ENCODE data around the gene C17orf50. TPM values are rescaled to one million over a fixed set of nuclear protein-coding genes. Genes with fewer than 3 reads are reported as not detected.
A peak's percentile ranks its signal among the peaks of the same experiment; 100 is the strongest.

The C17orf50 gene
- total and polyA plus RNA-seq, 4 donors: not detected

- Histone ChIP-seq H3K4me1 (ENCODE audit: control insufficient read depth in 1 of 2, insufficient read depth in 2 of 2, low read length in 2 of 2) (no peaks in the 10 kb centered on the region), H3K4me3 (ENCODE audit: low read length in 2 of 2) (no peak overlapping the region), H3K27ac (ENCODE audit: low read depth in 1 of 2, low read length in 2 of 2) (no peak overlapping the region), H3K36me3 (ENCODE audit: control insufficient read depth in 1 of 2, insufficient read depth in 2 of 2, low read length in 1 of 2) (no peaks in the 10 kb centered on the region), H3K27me3 (ENCODE audit: control insufficient read depth in 1 of 2, insufficient read depth in 2 of 2, low read length in 1 of 2) (no peaks in the 10 kb centered on the region), H3K9me3 (ENCODE audit: control insufficient read depth, low read length) (no peaks in the 10 kb centered on the region)
- intact Hi-C loops (cut with DNase I): no loop called here
- no peak for ATAC-seq (ENCODE audit: low FRiP score)
- DNase-seq: no peak
Measured at GRCh38 chr17:35757243-35757642, 3.4 kb upstream of the C17orf50 start.

- no peak for DNase-seq
- Histone ChIP-seq H3K27me3 (ENCODE audit: control insufficient read depth in 1 of 2, insufficient read depth in 2 of 2, low read length in 1 of 2) (no peaks in the 10 kb centered on the region), H3K4me3 (ENCODE audit: low read length in 2 of 2) (no peak overlapping the region), H3K9me3 (ENCODE audit: control insufficient read depth, low read length) (no peaks in the 10 kb centered on the region), H3K36me3 (ENCODE audit: control insufficient read depth in 1 of 2, insufficient read depth in 2 of 2, low read length in 1 of 2) (no peaks in the 10 kb centered on the region), H3K27ac (ENCODE audit: low read depth in 1 of 2, low read length in 2 of 2) (no peak overlapping the region), H3K4me1 (ENCODE audit: control insufficient read depth in 1 of 2, insufficient read depth in 2 of 2, low read length in 2 of 2) (no peaks in the 10 kb centered on the region)
- intact Hi-C loops (cut with DNase I): no loop called here
- no peak for ATAC-seq (ENCODE audit: low FRiP score)
- 82 to 83% methylated on average over 5 of the region's 5 CpGs for WGBS, 2 donors
Measured at GRCh38 chr17:35761601-35762000, 914 bp downstream of the C17orf50 start.

- Histone ChIP-seq H3K9me3 (ENCODE audit: control insufficient read depth, low read length) (no peaks in the 10 kb centered on the region), H3K27me3 (ENCODE audit: control insufficient read depth in 1 of 2, insufficient read depth in 2 of 2, low read length in 1 of 2) (no peaks in the 10 kb centered on the region), H3K27ac (ENCODE audit: low read depth in 1 of 2, low read length in 2 of 2) (no peak overlapping the region), H3K4me3 (ENCODE audit: low read length in 2 of 2) (no peak overlapping the region), H3K36me3 (ENCODE audit: control insufficient read depth in 1 of 2, insufficient read depth in 2 of 2, low read length in 1 of 2) (no peaks in the 10 kb centered on the region), H3K4me1 (ENCODE audit: control insufficient read depth in 1 of 2, insufficient read depth in 2 of 2, low read length in 2 of 2) (no peaks in the 10 kb centered on the region)
- no peak for ATAC-seq (ENCODE audit: low FRiP score)
- DNase-seq: no peak
- WGBS, 2 donors: 33 to 40% methylated on average over 17 of the region's 17 CpGs
- intact Hi-C loops (cut with DNase I): loop anchor here (1.0 kb wide), 1 partner anchor 41 kb away; no protein-coding TSS in a partner anchor
Measured at GRCh38 chr17:35763767-35764122, 3.1 kb downstream of the C17orf50 start.

GRCh38 chr17:35764123-35764991 is 3.7 kb downstream of the C17orf50 start:
- Histone ChIP-seq H3K9me3 (ENCODE audit: control insufficient read depth, low read length) (no peaks in the 10 kb centered on the region), H3K4me3 (ENCODE audit: low read length in 2 of 2) (peak overlapping the region in 1 of 2 donors; percentile 20), H3K36me3 (ENCODE audit: control insufficient read depth in 1 of 2, insufficient read depth in 2 of 2, low read length in 1 of 2) (no peaks in the 10 kb centered on the region), H3K27me3 (ENCODE audit: control insufficient read depth in 1 of 2, insufficient read depth in 2 of 2, low read length in 1 of 2) (no peaks in the 10 kb centered on the region), H3K4me1 (ENCODE audit: control insufficient read depth in 1 of 2, insufficient read depth in 2 of 2, low read length in 2 of 2) (no peaks in the 10 kb centered on the region), H3K27ac (ENCODE audit: low read depth in 1 of 2, low read length in 2 of 2) (no peak overlapping the region)
- 7 to 11% methylated on average over 62 to 75 of the region's 75 CpGs for WGBS, 2 donors
- peak; percentile 96 for ATAC-seq (ENCODE audit: low FRiP score)
- intact Hi-C loops (cut with DNase I): loop anchor here (1.0 kb wide), 1 partner anchor 40 kb away; no protein-coding TSS in a partner anchor
- peak; percentile 89 to 95 for DNase-seq

GRCh38 chr17:35765086-35765710 is 4.5 kb downstream of the C17orf50 start:
- no peaks in the 10 kb centered on the region for H3K9me3 ChIP-seq (ENCODE audit: control insufficient read depth, low read length)
- H3K27me3 ChIP-seq (ENCODE audit: control insufficient read depth in 1 of 2, insufficient read depth in 2 of 2, low read length in 1 of 2): no peaks in the 10 kb centered on the region
- no peaks in the 10 kb centered on the region for H3K36me3 ChIP-seq (ENCODE audit: control insufficient read depth in 1 of 2, insufficient read depth in 2 of 2, low read length in 1 of 2)
- intact Hi-C loops (cut with DNase I): no loop called here
- H3K4me1 ChIP-seq (ENCODE audit: control insufficient read depth in 1 of 2, insufficient read depth in 2 of 2, low read length in 2 of 2): no peaks in the 10 kb centered on the region
- 53 to 55% methylated on average over 11 of the region's 11 CpGs for WGBS, 2 donors
- no peak overlapping the region for H3K4me3 ChIP-seq (ENCODE audit: low read length in 2 of 2)
- DNase-seq: no peak
- ATAC-seq (ENCODE audit: low FRiP score): no peak
- H3K27ac ChIP-seq (ENCODE audit: low read depth in 1 of 2, low read length in 2 of 2): no peak overlapping the region

- Histone ChIP-seq H3K27ac (ENCODE audit: low read depth in 1 of 2, low read length in 2 of 2) (no peak overlapping the region), H3K4me1 (ENCODE audit: control insufficient read depth in 1 of 2, insufficient read depth in 2 of 2, low read length in 2 of 2) (no peaks in the 10 kb centered on the region), H3K27me3 (ENCODE audit: control insufficient read depth in 1 of 2, insufficient read depth in 2 of 2, low read length in 1 of 2) (no peaks in the 10 kb centered on the region), H3K9me3 (ENCODE audit: control insufficient read depth, low read length) (no peaks in the 10 kb centered on the region), H3K36me3 (ENCODE audit: control insufficient read depth in 1 of 2, insufficient read depth in 2 of 2, low read length in 1 of 2) (no peaks in the 10 kb centered on the region), H3K4me3 (ENCODE audit: low read length in 2 of 2) (no peak overlapping the region)
- intact Hi-C loops (cut with DNase I): no loop called here
- no peak for ATAC-seq (ENCODE audit: low FRiP score)
- 83 to 87% methylated on average over 8 of the region's 8 CpGs for WGBS, 2 donors
- no peak for DNase-seq
Measured at GRCh38 chr17:35765756-35766488, 5.2 kb downstream of the C17orf50 start.

- no peaks in the 10 kb centered on the region for H3K9me3 ChIP-seq (ENCODE audit: control insufficient read depth, low read length)
- no peak for ATAC-seq (ENCODE audit: low FRiP score)
- no peak overlapping the region for H3K27ac ChIP-seq (ENCODE audit: low read depth in 1 of 2, low read length in 2 of 2)
- WGBS, 2 donors: 93 to 96% methylated on average over 24 of the region's 24 CpGs
- no peak overlapping the region for H3K4me3 ChIP-seq (ENCODE audit: low read length in 2 of 2)
- H3K4me1 ChIP-seq (ENCODE audit: control insufficient read depth in 1 of 2, insufficient read depth in 2 of 2, low read length in 2 of 2): no peaks in the 10 kb centered on the region
- H3K36me3 ChIP-seq (ENCODE audit: control insufficient read depth in 1 of 2, insufficient read depth in 2 of 2, low read length in 1 of 2): no peaks in the 10 kb centered on the region
- H3K27me3 ChIP-seq (ENCODE audit: control insufficient read depth in 1 of 2, insufficient read depth in 2 of 2, low read length in 1 of 2): no peaks in the 10 kb centered on the region
- no peak for DNase-seq
- intact Hi-C loops (cut with DNase I): no loop called here
Measured at GRCh38 chr17:35766489-35766877, 5.8 kb downstream of the C17orf50 start.

GRCh38 chr17:35766903-35767510 is 6.3 kb downstream of the C17orf50 start:
- no peaks in the 10 kb centered on the region for H3K36me3 ChIP-seq (ENCODE audit: control insufficient read depth in 1 of 2, insufficient read depth in 2 of 2, low read length in 1 of 2)
- H3K4me1 ChIP-seq (ENCODE audit: control insufficient read depth in 1 of 2, insufficient read depth in 2 of 2, low read length in 2 of 2): no peaks in the 10 kb centered on the region
- H3K27ac ChIP-seq (ENCODE audit: low read depth in 1 of 2, low read length in 2 of 2): no peak overlapping the region
- no peaks in the 10 kb centered on the region for H3K27me3 ChIP-seq (ENCODE audit: control insufficient read depth in 1 of 2, insufficient read depth in 2 of 2, low read length in 1 of 2)
- intact Hi-C loops (cut with DNase I): no loop called here
- 39 to 42% methylated on average over 7 of the region's 7 CpGs for WGBS, 2 donors
- ATAC-seq (ENCODE audit: low FRiP score): no peak
- H3K4me3 ChIP-seq (ENCODE audit: low read length in 2 of 2): no peak overlapping the region
- no peak for DNase-seq
- no peaks in the 10 kb centered on the region for H3K9me3 ChIP-seq (ENCODE audit: control insufficient read depth, low read length)

Measured in aorta (tissue), 5 donors.